ENCODE measurements around the gene FHOD3.

FHOD3 gene

DNA sequence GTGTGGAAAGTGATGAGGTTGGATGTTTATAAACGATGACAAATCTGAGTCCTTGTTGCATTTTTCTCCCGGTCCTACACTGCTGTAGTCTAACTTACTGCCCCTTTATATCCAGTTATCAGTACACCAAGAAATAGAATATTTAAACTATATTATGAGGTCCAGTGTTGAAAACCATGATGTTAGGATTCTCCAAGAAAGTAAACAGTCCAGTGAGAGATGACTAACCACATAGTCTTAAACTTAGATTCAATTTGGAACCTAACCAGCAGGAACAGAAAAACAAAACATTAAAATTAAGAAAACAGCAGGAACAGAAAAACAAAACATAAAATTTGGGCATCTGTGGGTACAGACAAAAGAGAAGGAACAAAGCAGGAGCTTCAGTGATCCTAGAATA, 388.1 kb downstream of the FHOD3 start:
- no peak for DNase-seq (ENCODE audit: low spot score)
- in situ Hi-C loops (cut with MboI; ENCODE audit: low pct_unique_long_range_greater_than_20kb, low sequenced_read_pairs, unreplicated experiment), result no loop called here
- TF ChIP-seq, protein P1, sequence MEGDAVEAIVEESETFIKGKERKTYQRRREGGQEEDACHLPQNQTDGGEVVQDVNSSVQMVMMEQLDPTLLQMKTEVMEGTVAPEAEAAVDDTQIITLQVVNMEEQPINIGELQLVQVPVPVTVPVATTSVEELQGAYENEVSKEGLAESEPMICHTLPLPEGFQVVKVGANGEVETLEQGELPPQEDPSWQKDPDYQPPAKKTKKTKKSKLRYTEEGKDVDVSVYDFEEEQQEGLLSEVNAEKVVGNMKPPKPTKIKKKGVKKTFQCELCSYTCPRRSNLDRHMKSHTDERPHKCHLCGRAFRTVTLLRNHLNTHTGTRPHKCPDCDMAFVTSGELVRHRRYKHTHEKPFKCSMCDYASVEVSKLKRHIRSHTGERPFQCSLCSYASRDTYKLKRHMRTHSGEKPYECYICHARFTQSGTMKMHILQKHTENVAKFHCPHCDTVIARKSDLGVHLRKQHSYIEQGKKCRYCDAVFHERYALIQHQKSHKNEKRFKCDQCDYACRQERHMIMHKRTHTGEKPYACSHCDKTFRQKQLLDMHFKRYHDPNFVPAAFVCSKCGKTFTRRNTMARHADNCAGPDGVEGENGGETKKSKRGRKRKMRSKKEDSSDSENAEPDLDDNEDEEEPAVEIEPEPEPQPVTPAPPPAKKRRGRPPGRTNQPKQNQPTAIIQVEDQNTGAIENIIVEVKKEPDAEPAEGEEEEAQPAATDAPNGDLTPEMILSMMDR (IDR thresholded peaks at IDR 0.05; ENCODE audit: extremely low read depth, insufficient read depth, missing control alignments), result no peak

DNA sequence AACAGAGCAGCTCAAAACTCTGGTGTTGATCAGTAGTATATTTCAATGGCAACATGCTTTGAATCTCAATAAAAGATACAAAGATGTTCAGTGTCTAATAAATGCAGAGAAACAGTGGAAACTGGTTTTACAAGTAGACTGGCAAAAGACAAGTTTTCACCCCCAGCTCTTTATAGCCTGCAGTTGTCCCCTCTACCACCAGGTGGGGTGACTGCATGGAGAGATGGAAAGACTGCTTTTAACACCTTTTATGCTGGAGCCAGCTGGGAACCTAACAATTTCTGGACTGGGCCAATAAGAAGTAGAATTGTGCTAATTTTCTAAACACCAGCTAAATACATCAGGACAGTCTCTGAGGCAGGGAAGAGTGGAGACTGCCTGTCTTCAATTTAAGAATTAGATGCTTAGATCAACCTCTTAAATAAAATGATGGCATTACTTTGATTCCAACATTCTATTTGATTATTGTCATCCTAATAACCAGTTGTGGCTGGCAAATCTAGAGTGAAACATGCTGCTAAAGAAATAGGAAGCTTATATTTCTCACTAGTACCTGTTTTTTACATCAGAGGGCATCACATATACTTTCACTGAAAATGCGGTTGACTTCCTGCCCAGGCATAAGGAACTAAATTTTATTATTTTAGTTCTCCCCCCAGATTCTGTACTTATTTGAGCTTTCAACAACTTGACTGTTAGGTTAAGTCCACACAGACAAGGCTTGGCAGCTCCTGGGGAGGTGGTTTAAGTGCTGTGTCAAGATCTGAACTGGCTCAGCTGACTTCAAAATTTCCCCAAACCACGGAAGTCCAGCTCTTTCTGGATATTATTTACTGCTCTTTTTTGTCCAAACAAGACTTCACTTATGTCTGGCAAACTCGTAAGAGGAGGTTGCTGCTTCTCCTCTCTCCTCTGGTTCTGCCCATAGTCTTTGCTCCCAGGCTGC, 390.8 kb downstream of the FHOD3 start:
- in situ Hi-C loops (cut with MboI; ENCODE audit: low pct_unique_long_range_greater_than_20kb, low sequenced_read_pairs, unreplicated experiment), result no loop called here
- TF ChIP-seq, protein P1 (IDR thresholded peaks at IDR 0.05; ENCODE audit: extremely low read depth, insufficient read depth, missing control alignments), result peak; percentile 78
- peak; percentile 71 for DNase-seq (ENCODE audit: low spot score)

DNA sequence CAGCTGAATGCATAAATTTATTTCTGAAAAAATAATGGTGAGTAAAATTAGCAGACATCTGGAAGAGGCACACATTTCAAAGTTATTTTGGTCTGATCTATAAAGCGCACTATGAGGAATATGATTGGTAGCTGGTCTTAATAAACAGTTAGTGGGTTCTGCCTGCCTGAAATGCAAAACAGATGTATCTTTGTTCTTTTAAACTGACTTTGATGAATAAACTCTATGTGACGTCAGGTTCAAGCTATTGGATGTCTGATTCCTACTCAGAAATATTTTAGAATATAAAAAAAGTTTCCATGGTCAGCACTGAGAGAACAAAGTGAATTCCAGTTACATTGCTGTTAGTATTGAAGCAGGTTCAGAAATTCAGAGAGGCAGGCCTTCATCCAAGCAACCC, 394.9 kb downstream of the FHOD3 start:
- TF ChIP-seq, protein P1 (IDR thresholded peaks at IDR 0.05; ENCODE audit: extremely low read depth, insufficient read depth, missing control alignments), result no peak
- in situ Hi-C loops (cut with MboI; ENCODE audit: low pct_unique_long_range_greater_than_20kb, low sequenced_read_pairs, unreplicated experiment), result no loop called here
- DNase-seq (ENCODE audit: low spot score), result no peak

DNA sequence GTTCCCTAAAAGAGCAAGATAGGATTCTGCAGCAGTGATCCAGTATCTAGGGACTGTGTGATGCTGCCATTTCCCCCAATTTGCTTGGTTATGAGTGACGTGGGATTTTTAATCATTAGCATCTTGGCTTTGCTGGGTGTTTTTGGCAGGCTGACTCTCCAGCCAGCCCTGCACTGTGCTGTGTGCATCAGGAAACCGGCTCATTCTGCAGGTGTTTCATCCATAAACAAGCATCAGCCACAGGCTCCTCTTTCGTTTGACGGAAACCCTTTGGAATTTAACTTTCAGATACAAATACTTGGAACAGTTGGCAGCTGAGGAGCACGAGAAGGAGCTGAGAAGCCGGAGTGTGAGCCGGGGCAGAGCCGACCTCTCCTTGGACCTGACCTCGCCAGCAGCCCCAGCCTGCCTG, 395.4 kb downstream of the FHOD3 start:
- TF ChIP-seq, protein P1 (IDR thresholded peaks at IDR 0.05; ENCODE audit: extremely low read depth, insufficient read depth, missing control alignments), result no peak
- in situ Hi-C loops (cut with MboI; ENCODE audit: low pct_unique_long_range_greater_than_20kb, low sequenced_read_pairs, unreplicated experiment), result no loop called here
- DNase-seq (ENCODE audit: low spot score), result no peak

DNA sequence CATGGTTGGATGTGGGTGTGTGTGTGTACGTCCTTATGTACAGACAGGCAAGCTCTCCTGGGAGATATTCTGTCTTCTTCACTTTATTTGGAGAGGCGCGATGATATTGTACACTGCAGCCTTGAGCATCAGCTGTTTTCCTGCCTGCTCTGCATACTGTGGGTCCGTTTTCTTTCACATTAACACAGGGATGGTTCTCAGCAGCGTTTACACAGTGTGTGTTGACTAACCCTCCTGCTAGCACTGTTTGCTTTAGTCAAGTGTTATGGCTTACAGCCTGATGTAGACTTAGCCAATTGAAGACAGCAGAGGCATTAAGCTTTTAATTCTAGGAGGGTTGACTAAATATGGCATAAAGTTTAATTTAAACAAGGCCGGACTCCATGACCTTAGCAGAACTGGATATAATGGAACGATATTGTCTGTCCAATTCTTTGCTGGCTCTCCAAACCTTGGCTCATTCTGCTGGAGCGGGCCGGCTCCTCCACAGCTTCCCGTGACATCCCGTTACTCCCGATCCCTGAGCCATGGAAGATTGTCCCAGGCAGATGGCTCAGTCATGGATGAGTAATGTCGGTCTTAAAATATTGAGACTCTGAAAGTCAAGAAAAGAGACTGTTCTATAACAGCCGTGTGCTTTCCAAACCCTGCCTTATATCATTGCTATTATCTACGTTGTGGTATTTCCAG, 396.6 kb downstream of the FHOD3 start:
- TF ChIP-seq, protein P1 (IDR thresholded peaks at IDR 0.05; ENCODE audit: extremely low read depth, insufficient read depth, missing control alignments), result no peak
- no peak for DNase-seq (ENCODE audit: low spot score)
- in situ Hi-C loops (cut with MboI; ENCODE audit: low pct_unique_long_range_greater_than_20kb, low sequenced_read_pairs, unreplicated experiment), result no loop called here

DNA sequence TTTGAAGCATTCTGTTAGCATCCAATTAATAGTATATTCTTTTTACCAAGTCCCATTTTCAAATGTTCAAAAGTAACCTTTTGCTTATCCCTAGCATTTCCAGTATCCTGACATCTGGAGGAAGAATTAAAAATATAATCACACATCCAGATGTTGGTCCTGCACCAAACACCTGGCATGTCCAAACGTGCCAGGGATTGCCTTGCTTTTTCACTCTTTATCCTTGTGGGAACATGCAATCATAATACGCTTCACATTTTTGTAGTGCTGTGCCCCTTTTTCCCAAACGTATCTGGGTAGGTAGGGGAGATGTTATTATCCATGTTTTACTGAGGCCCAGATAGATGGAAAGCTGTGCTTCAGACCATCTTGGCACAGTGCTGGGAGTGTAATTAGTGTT, 398.3 kb downstream of the FHOD3 start:
- DNase-seq (ENCODE audit: low spot score), result no peak
- TF ChIP-seq, protein P1 (IDR thresholded peaks at IDR 0.05; ENCODE audit: extremely low read depth, insufficient read depth, missing control alignments), result no peak
- in situ Hi-C loops (cut with MboI; ENCODE audit: low pct_unique_long_range_greater_than_20kb, low sequenced_read_pairs, unreplicated experiment), result no loop called here
